GM23248 (cell line): ENCODE results near the gene RTN4RL2.

Source experiments
- EZH2 ChIP-seq: fragments of 200-600 bp; sonication (generic); IDR thresholded peaks from 2 replicates; pipeline ENCODE4 v1.6.1; 2018; ENCODE audit warnings: antibody characterized with exemption, mild to moderate bottlenecking; ENCODE audit not compliant: insufficient read depth, poor library complexity, severe bottlenecking
- EZH2phosphoT487 ChIP-seq: fragments of 200-600 bp; sonication (generic); IDR thresholded peaks from 2 replicates; pipeline ENCODE4 v1.6.1; 2018; ENCODE audit warnings: antibody characterized with exemption, moderate library complexity, mild to moderate bottlenecking, low read depth; ENCODE audit not compliant: insufficient read depth

DNA sequence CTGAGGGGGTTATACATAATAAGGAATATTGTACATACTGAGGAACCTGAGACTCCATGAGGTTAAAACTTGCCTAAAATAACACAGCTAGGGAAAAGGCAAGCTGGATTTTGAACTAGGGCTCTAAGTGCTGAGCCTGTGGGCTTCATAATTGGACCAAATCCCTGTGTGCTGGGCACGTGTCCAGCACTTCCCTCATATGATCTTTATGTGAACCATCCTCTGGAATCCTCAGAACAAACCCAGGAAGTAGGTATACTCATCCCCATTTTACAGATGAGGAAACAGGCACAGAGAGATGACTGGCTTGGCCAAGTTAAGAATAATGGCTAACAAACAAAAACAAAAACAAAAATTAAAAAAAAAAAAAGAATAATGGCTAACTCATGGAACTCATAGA is 14.9 kb downstream of the RTN4RL2 start:
- TF ChIP-seq EZH2 (no peak), EZH2phosphoT487 (no peak)
